ACHN (cell line): ENCODE measurements around the gene IL11RA.

Source experiments
- DNase-seq: peaks from one replicate; pipeline ENCODE4 v3.0.0-alpha.2; 2015
- in situ Hi-C: cut with HindIII; loops from 2 replicates; pipeline ENCODE4 v1.10.0; 2017; ENCODE audit warnings: low sequenced_read_pairs, low pct_ligation_motif_present, low pct_unique_long_range_greater_than_20kb

The IL11RA gene

GRCh38 chr9:34671307-34671706, 19.3 kb downstream of the IL11RA start:
- no peak for DNase-seq
- in situ Hi-C loops: no loop called here

GRCh38 chr9:34674440-34674839, 22.5 kb downstream of the IL11RA start:
- in situ Hi-C loops: no loop called here
- DNase-seq: no peak

GRCh38 chr9:34675048-34675714, 23.2 kb downstream of the IL11RA start:
- peak; percentile 80 for DNase-seq
- in situ Hi-C loops: no loop called here

DNA sequence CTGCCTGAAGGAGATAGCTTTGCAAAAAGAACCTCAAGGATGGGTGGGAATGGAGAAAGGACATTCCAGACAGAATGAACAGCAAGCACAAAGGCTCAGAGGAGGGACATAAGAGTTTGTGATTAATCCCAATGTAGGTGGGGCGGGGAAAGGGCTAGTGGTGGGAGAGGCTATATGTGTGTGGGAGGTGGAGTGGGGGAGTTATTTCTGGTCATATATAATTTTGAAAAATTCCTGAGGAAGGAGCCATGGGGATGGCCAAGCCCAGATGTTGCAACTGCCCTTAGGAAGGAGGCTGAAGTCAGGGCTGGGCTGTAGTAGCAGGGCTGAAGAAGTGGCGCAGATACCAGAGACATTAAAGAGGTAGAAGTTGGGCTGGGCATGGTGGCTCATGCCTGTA, 23.9 kb downstream of the IL11RA start:
- in situ Hi-C loops: no loop called here
- DNase-seq: no peak

- in situ Hi-C loops: no loop called here
- no peak for DNase-seq
These were observed 32.2 kb downstream of the IL11RA start for GRCh38 chr9:34684145-34684544.

- in situ Hi-C loops: no loop called here
- no peak for DNase-seq
These were observed 32.8 kb downstream of the IL11RA start for GRCh38 chr9:34684816-34685215.

GRCh38 chr9:34685591-34685990, 33.6 kb downstream of the IL11RA start:
- DNase-seq: no peak
- in situ Hi-C loops: no loop called here

GRCh38 chr9:34686231-34686630, 34.2 kb downstream of the IL11RA start:
- in situ Hi-C loops: no loop called here
- no peak for DNase-seq

DNA sequence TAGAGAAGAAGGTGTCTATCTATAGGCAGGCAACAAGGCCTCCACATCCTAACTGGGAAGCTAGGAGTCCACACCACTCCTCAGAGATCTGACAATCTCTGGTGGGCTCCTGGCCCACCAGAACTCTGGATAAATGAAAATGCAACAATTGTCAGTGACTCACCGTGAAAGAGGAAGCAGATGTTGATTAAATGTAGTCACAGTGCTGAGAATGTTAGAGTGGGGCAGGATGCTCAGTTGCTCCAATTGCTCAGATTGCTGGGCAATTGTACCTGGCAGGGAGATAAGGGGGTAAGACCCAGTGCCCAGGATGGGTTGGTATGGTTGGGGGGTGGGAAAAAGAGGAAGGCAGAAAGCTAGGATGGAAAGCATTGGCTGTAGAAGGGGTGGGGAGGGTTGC, 34.7 kb downstream of the IL11RA start:
- in situ Hi-C loops: no loop called here
- no peak for DNase-seq

- DNase-seq: no peak
- in situ Hi-C loops: no loop called here
These were observed 35.5 kb downstream of the IL11RA start for GRCh38 chr9:34687276-34688030.

- no peak for DNase-seq
- in situ Hi-C loops: no loop called here
These were observed 36.5 kb downstream of the IL11RA start for GRCh38 chr9:34688329-34689115.

DNA sequence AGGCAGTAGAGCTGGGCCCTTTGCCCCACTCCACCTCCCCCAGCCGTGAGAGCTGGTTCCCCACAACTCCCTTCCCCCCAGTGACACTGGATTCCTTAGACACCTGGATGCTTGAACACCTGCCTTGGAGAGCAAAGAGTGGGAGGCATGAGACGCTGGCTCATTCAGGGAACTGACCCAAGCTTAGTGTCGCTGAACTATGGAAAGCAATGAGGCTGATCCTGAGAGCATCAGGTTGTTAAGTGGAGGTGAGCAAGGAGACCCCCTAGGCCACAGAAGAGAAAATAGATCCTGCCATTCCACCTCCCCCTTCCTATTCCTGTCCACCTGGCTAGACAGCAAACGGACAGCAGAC, 37.1 kb downstream of the IL11RA start:
- in situ Hi-C loops: no loop called here
- DNase-seq: no peak

GRCh38 chr9:34689512-34689911, 37.5 kb downstream of the IL11RA start:
- in situ Hi-C loops: no loop called here

GRCh38 chr9:34690983-34691935, 39.3 kb downstream of the IL11RA start, which contains the start of gene CCL19:
Gene CCL19, minus strand, starts transcription at chr9:34691276. Its CDS starts 137 bp downstream, at chr9:34691139.
- in situ Hi-C loops: no loop called here
- DNase-seq: no peak

More at GRCh38 chr9:34689512-34689911, 37.5 kb downstream of the IL11RA start:
- DNase-seq: no peak

- in situ Hi-C loops: no loop called here
- DNase-seq: no peak
These were observed 39.9 kb downstream of the IL11RA start for GRCh38 chr9:34691936-34692315.

DNA sequence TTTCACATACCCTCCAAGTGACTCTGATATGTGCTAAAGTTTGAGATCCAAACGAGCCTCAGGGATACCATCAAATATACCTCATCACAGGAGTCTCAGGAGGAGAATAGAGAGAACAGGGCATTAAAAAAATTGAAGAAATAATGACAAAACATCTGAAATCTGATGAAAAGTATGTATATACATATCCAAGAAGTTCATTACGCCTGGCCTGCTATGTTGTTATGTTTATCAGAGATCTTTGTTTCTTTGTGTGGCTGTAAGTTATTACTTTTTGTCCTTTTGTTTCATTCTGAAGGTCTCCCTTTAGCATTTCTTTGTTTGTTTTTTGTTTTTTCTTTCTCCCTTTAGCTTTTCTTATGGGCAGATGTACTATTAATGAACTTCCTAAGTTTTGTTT, 41.6 kb downstream of the IL11RA start:
- DNase-seq: no peak
- in situ Hi-C loops: no loop called here

DNA sequence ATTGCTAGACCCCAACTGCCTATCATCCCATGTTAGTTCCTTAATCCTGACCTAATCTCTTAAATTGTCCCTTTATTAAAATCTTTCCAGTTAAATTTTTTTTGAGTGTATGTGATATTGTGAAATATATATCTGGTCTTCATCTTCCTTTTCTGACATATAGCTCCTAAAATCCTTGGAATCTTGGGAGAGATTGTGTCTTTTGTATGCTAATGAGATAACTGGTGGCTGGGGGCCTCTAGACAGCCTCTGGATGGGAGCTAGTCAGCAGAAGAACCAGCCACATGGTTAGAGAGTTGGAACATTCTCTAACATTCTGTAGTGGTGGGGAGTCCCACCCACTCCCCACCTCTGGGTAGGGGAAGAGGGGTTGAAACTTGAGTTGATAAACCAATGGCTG, 42.8 kb downstream of the IL11RA start:
- in situ Hi-C loops: no loop called here

DNA sequence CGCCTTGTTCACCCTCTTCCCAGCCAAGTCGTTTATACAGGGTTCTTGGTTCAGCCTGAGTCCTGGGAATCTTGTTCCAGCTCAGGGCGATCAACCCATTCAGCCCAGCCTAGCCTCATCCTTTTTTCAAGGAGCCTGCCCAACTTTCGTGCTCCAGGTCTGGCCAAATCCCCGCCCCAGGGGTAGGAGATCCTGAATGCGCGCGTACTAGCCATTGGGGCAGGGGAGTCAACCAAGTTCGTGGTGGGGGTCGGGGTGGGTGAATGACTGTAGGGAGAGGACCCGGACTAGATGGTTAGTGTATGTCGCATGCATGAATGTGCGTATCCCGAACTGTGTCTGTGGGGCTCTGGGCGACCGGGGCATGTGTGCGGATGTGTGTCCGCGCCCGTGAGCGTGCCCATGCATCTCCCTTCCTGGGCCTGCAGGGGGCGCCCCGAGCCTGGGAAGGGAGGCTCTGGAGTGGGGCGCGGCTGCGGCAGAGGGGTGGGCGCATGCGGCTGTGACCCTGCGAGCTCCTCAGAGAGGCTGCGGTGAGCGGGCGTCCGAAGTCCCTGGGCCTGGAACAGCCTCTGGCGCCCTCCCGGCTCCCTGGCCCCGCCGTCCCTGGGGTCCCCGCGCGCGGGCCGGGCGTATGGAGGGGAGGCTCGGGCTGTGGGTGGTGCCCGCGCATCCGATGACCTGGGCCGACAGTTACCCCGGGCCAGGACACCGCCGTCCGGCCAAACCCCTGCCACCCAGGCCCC, 49.2 kb downstream of the IL11RA start:
- in situ Hi-C loops: no loop called here
- peak; percentile 58 for DNase-seq

More for the DNA sequence above, 42.8 kb downstream of the IL11RA start:
- no peak for DNase-seq
